ENCODE data around the gene RBPJ. TPM values are rescaled to one million over a fixed set of nuclear protein-coding genes. Genes with fewer than 3 reads are reported as not detected.

The RBPJ gene
- 86.7 TPM for total RNA-seq

DNA sequence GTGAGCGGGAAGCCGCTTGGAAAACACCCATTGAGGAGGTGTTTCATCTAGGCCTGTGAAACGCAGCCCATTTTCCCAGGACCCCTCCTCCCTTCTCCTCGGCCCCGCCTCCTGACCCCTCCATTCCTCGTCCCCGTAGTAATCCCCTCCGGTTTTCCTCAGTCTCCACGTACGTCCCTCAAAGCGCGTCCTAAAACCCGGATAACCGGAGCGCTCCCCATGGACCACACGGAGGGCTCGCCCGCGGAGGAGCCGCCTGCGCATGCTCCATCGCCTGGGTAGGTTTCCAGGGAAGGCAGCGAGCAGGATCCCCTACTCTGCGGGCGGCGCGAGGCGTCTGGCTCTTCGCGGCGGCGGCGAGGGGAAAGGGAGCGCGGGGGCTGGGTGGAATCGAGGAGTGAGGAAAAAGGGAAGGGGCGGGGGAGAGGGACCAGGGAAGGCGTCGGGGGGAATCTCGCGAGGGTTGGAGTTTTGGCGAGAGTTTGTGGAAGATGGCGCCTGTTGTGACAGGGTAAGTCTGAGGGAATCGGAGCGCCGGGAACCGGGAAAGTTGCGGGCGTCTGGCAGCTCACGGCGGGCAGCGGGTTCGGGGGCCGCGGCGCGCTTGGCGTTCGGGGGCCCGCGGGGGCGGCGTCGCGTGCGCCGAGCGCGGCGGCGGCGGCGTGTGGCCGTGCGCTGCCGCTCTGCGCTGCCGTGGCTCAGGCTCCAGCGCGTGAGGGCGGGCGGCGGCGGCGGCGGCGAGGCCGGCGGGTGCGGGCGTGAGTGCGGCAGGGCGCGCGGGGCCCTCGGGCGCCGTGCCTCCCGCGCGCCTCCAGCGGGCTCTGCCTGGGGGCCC lies at the start of gene RBPJ:
TSS of gene RBPJ (plus strand) at position 477 of the 835 bp plus-strand sequence. CDS start at position 492, 15 bp downstream.

Other genes starting within 250 kb of the RBPJ start
- 4.6 TPM for gene CCKAR, start 169.5 kb downstream of the RBPJ start, total RNA-seq